Hematopoietic multipotent progenitor cell treated with erythropoietin and hydrocortisone succinate and interleukin-3 and kit ligand, for 8 days (in vitro differentiated cells): ENCODE results near the gene RTN4.
"Not testable (repeated sequence)": the region's sequence is repeated elsewhere in the genome, so short reads cannot be mapped to it uniquely, and the experiment has no call there.

ENCODE experiments used
- DNase-seq: peaks from one replicate; pipeline ENCODE4 v3.0.0-alpha.2; 2015

Gene RTN4

DNA sequence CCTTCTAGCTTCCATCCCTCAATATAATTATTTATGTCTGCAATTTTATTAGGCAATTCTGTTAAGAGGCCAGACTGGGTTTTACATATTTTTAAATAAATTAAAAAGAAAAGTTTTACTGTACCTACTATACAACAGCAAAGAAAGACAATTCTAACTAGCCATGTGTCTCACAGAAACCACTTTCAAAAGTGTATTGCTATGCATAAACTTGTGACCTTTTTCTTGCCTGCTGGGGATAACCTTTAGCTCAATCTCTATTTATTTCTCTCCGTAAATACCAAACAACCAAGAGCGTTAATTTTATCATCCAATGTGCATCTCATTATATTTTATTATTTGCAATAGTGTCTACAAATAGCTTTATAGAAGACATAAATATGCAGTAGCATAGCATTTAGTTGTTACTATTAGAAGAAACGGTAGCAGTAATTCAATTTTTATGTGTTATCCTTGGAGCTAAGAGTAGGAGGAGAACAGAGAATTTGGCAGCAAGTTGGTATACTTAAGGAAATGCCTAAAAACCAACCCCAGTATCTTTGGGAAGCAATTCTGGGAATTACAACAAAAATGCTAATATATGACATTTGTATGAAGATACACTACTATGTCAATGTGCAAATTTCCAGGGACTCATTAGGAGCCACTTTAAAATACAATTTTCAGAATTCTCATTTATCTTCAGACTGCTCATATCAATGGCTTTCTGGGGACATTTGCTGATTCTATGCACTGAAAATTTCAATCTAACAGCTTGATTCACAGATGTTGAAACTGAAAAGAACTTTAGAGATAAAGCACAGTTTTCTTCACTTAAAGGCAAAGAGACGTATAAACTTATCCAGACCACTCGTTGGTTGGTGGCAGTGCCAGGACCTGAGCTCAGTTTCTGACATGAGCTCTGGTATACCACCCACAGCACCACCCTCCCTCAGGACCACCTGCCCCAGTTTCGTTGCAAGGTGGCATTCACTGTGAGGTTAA, 23.0 kb upstream of the RTN4 start:
- no peak for DNase-seq

DNA sequence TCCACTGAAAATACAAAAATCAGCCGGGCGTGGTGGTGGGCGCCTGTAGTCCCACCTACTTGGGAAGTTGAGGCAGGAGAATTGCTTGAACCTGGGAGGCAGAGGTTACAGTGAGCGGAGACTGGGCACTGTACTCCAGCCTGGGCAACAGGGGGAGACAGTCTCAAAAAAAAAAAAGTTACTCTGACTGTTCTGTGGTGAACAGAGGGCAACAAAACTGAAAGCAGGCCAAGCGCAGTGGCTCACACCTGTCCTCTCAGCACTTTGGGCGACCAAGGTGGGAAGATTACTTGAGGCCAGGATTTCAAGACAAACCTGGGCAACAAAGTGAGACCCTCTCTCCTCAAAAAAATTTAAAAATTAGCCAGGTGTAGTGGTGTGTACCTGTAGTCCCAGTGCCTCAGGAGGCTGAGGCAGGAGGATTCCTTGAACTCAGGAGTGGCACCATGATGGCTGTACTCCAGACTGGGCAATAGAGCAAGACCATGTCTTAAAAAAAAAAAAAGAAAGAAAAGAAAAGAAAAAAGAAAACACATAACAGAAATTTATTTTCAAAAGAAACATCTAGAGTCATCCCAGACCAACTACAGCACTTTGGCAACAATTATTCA, 13.6 kb upstream of the RTN4 start:
- DNase-seq: peak; percentile 49

GRCh38 chr2:55063226-55063625, 13.0 kb upstream of the RTN4 start:
- DNase-seq: no peak

- no peak for DNase-seq
These were observed 12.5 kb upstream of the RTN4 start for GRCh38 chr2:55062754-55063153.

DNA sequence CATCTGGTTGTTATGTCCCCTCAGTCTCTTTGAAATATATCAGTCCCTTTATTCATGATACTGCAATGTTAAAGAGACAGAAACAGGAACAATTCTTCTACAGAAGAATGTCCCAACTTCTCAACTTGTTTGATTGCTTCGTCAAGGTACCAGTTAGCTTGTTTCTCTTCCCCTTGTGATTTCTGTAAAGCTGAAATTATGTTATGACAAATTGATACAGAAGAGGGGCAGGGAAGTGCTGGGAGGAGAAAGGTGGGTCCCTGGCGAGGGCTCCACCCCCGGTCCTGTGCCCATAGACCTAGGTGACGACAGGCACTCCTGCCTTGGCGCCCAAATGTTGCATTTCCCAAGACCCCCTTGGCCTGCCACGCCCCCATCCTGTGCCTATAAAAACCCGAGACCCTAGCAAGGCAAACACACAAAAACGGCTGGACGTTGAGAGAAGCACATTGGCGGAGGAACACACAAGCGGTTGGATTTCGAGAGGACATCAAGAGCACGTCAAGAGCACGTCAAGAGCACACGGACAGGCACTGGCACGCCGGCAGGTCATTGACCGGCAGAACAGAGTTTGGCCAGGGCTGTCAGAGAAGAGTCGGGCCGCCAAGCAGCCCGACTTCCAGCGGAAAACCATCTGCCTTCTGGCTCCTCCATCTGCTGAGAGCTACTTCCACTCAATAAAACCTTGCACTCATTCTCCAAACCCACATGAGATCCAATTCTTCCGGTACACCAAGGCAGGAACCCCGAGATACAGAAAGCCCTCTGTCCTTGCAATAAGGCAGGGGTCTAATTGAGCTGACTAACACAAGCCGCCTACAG, 11.5 kb upstream of the RTN4 start:
- DNase-seq: no peak

GRCh38 chr2:55059793-55060192, 9.5 kb upstream of the RTN4 start:
- DNase-seq: no peak

- no peak for DNase-seq
These were observed 7.2 kb upstream of the RTN4 start for GRCh38 chr2:55057474-55057873.

GRCh38 chr2:55056024-55056521, 5.8 kb upstream of the RTN4 start:
- no peak for DNase-seq

DNA sequence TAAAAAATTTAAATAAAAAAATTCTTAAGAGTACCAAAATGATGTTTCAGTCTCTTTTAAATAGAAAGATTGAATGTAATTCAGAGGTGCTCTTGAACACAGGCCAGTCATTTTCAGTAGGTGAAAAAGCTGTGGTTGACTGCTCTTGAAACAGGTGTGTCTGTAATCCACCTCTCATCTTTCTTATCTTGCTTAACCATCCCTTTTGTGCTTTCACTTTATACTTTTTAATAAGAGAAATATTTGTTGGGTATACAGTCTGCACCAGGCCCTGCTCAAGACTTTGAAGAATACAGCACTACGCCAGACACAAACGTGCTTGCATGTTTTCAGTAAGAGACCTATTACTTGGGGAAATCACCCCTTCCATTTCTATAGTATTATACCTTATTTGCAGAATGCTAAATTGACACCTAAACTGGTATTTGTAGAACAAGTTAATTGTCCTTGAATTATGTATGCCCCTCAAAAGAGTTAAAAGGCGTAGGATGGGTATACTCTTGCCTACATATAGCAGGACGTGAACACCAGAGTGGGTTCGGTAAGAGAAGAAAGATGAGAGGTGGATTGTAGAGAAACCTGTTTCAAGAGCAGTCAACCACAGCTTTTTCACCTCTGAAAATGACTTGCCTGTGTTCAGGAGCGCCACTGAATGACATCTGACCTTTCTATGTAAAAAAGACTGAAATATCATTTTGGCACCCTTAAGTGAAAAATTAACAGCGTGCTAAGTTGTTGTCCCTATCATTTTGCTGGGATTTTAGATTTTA, 4.0 kb upstream of the RTN4 start:
- no peak for DNase-seq

- DNase-seq: not testable (repeated sequence)
These were observed 3.0 kb upstream of the RTN4 start for GRCh38 chr2:55053225-55053624.

GRCh38 chr2:55052129-55053061, 2.1 kb upstream of the RTN4 start:
- DNase-seq: peak; percentile 44

- DNase-seq: peak; percentile 64
These were observed 995 bp upstream of the RTN4 start for GRCh38 chr2:55051026-55051866.

DNA sequence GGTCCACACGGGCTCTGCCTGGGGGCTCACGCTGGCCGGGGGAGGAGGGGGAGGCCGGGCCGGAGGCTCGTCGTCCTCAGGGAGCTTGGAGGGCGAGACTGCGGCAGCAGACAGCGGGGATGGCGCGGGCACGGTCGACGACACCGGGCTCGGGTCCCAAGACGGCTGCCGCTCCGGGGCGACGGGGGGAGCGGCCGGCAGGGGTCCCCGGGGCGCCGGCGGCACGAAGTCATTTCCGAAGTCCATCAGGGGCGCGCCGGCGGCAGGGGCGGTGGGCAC, 491 bp downstream of the RTN4 start:
- DNase-seq: no peak

- peak; percentile 87 for DNase-seq
These were observed 1.0 kb downstream of the RTN4 start for GRCh38 chr2:55049043-55049820.

- DNase-seq: peak; percentile 71
These were observed 1.7 kb downstream of the RTN4 start for GRCh38 chr2:55048508-55049042.

DNA sequence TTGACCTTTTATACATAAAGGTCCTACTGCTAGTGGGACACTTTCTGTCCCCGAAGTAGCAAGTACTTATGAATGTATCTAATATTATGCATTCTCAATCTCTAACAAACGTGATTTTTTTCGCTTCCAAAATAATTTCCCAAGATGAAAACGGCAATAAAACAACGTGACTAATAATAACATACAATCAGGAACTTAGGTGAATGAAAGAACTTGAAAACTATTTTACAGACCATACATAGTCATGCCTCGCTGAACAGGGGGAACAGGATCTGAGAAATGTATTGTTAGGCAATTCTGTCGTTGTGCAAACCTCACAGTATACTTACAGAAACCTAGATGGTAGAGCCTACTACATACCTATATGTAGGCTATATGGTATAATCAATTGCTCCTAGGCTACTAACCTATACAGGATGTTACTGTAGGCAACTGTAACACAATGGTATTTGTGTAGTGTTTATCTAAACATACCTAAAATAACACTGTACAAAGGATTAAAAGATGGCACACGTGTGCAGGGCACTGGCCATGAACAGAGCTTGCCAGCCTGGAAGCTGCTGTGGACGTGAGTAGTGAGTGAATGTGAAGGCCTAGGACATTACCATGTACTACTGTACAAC, 2.5 kb downstream of the RTN4 start:
- peak; percentile 58 for DNase-seq

GRCh38 chr2:55045780-55046179, 4.5 kb downstream of the RTN4 start:
- no peak for DNase-seq

DNA sequence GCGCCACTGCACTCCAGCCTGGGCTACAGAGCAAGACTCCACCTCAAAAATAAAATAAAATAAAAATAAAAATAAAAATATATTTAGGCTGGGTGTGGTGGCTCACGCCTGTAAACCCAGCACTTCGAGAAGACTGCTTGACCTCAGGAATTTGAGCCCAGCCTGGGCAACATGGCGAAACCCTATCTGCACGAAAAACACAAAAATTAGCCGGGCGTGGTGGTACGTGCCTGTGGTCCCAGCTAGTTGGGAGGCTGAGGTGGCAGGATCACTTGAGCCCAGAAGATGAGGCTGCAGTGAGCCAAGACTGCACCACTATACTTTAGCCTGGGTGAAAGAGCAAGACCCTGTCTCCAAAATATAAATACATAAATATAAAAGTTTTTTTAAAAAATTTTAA, 6.4 kb downstream of the RTN4 start:
- DNase-seq: no peak

DNA sequence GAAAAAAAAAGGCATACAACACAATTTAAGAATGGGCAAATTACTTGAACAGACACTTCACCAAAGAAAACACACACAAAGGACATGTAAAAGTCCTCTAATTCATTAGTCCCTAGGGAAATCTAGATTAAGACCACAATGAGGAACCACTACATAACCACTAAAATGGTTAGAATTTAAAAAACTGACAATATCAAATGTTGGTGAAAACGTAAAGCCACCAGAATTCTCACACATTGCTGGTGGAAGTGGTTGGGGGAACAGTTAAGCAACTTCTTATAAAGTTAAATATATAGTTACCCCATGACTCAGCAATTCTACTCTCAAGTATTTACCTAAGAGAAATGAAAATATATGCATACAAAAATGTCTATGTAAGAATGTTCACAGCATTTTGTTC, 11.8 kb downstream of the RTN4 start:
- no peak for DNase-seq
